ENCODE measurements around the gene ANKRD11. TPM values are rescaled to one million over a fixed set of nuclear protein-coding genes. Genes with fewer than 3 reads are reported as not detected.

The ANKRD11 gene
- total RNA-seq, 1 experiment from 2014 or later, result 99.4 TPM

- DNase-seq (ENCODE audit: low read depth, low spot score) (no peak), ATAC-seq (no peak)
- intact Hi-C loops (cut with micrococcal nuclease; ENCODE audit: unreplicated experiment), result no loop called here
- CTCF ChIA-PET, result interaction anchor here (0.6 kb wide), 1 partner anchor 86 kb away, joined by 4 read pairs; no protein-coding TSS in a partner anchor
- no TSS peak for BruUV-seq (replicated peaks)
- Histone ChIP-seq H3K27ac (ENCODE audit: low read length) (peak overlapping the region; percentile 23; the same call in 1 of the 2 replicates), H3K9me3 (ENCODE audit: control insufficient read depth, insufficient read depth, low read depth, low read length) (no peaks in the 10 kb centered on the region), H3K4me3 (ENCODE audit: low read depth in 2 of 2, low read length in 2 of 2) (no peak overlapping the region), H3K4me1 (ENCODE audit: control insufficient read depth, insufficient read depth, low read length) (peaks cover 25% of the 10 kb centered on the region), H3K36me3 (ENCODE audit: control insufficient read depth, insufficient read depth, low read length) (no peaks in the 10 kb centered on the region), H3K27me3 (ENCODE audit: control insufficient read depth, insufficient read depth, low read length) (no peaks in the 10 kb centered on the region)
- TF ChIP-seq SIN3A (IDR thresholded peaks at IDR 0.05; ENCODE audit: borderline replicate concordance, insufficient read depth, low read depth, low read length) (no peak), TCF7L2 (IDR thresholded peaks at IDR 0.05; ENCODE audit: low read depth, low read length) (no peak), POLR2AphosphoS5 (IDR thresholded peaks at IDR 0.05; ENCODE audit: low read depth, low read length) (no peak), CTCF (IDR thresholded peaks at IDR 0.05) (no peak)
- TF ChIP-seq, protein P1, sequence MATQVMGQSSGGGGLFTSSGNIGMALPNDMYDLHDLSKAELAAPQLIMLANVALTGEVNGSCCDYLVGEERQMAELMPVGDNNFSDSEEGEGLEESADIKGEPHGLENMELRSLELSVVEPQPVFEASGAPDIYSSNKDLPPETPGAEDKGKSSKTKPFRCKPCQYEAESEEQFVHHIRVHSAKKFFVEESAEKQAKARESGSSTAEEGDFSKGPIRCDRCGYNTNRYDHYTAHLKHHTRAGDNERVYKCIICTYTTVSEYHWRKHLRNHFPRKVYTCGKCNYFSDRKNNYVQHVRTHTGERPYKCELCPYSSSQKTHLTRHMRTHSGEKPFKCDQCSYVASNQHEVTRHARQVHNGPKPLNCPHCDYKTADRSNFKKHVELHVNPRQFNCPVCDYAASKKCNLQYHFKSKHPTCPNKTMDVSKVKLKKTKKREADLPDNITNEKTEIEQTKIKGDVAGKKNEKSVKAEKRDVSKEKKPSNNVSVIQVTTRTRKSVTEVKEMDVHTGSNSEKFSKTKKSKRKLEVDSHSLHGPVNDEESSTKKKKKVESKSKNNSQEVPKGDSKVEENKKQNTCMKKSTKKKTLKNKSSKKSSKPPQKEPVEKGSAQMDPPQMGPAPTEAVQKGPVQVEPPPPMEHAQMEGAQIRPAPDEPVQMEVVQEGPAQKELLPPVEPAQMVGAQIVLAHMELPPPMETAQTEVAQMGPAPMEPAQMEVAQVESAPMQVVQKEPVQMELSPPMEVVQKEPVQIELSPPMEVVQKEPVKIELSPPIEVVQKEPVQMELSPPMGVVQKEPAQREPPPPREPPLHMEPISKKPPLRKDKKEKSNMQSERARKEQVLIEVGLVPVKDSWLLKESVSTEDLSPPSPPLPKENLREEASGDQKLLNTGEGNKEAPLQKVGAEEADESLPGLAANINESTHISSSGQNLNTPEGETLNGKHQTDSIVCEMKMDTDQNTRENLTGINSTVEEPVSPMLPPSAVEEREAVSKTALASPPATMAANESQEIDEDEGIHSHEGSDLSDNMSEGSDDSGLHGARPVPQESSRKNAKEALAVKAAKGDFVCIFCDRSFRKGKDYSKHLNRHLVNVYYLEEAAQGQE (IDR thresholded peaks at IDR 0.05; ENCODE audit: insufficient read depth in 1 of 2, low read depth in 2 of 2, low read length in 1 of 2), result no peak
- in situ Hi-C loops (cut with HindIII; ENCODE audit: low pct_unique_long_range_greater_than_20kb, low sequenced_read_pairs), result no loop called here
- POLR2A ChIA-PET, result no interaction called here
These were observed 94.2 kb downstream of the ANKRD11 start for GRCh38 chr16:89396156-89396555.

DNA sequence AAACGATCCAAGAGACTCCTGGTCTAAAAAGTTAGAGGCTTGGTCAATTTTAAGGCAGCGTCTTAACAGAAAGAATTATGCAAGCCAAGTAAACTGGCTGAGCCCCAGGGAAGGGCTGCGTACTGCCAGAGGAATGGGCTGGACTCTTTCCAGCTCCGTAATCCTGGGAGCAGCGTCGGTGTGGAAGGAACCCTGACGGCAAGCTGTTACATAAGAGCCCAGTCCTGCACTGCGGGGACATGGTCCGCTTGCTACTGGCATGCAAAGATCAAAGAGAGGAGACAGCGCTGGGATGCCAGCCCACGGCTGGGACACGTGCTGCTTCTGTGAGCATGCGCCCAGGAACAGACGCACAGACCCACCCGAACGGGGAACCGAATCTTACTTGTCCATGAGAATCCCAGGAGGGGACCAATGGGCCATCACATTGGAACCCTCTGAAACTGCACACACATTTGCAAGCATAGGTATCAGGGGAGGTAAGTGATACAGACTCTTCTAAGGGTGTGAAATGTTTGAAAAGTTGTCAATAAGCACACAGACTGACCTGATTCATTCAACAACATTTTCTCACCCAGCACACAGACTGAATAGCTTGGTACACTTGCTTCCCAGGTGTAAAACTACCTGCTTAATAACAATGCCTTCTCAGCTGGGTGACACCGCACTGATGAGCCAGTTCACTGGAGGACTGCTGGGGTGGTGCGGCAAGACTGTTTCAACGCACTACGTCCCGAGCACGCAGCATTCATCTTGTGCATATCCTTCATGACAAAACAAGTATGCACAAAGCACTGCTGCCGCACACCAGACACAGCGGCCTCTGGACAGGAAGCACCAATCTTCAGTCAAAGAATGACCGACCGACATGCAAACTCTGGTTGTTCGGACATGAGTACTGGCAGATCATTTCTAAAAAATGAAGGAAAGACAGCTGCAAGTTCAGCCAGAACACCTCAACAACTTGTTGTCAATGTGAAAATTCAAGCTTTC is 94.9 kb downstream of the ANKRD11 start:
- ATAC-seq, result peak; percentile 91
- H3K9me3 ChIP-seq (ENCODE audit: control insufficient read depth, insufficient read depth, low read depth, low read length), result no peaks in the 10 kb centered on the region
- no peaks in the 10 kb centered on the region for H3K36me3 ChIP-seq (ENCODE audit: control insufficient read depth, insufficient read depth, low read length)
- ChIA-PET CTCF (interaction anchor here (0.6 kb wide), 1 partner anchor 87 kb away, joined by 4 read pairs; no protein-coding TSS in a partner anchor), POLR2A (no interaction called here)
- intact Hi-C loops (cut with micrococcal nuclease; ENCODE audit: unreplicated experiment), result no loop called here
- BruUV-seq (replicated peaks), result no TSS peak
- no peaks in the 10 kb centered on the region for H3K27me3 ChIP-seq (ENCODE audit: control insufficient read depth, insufficient read depth, low read length)
- peak overlapping the region; percentile 61 for H3K27ac ChIP-seq (ENCODE audit: low read length)
- DNase-seq (ENCODE audit: low read depth, low spot score), result peak; percentile 46
- peaks cover 25% of the 10 kb centered on the region for H3K4me1 ChIP-seq (ENCODE audit: control insufficient read depth, insufficient read depth, low read length)
- no peak for TF ChIP-seq SIN3A (IDR thresholded peaks at IDR 0.05; ENCODE audit: borderline replicate concordance, insufficient read depth, low read depth, low read length)
- peak; percentile 91 for TF ChIP-seq TCF7L2 (IDR thresholded peaks at IDR 0.05; ENCODE audit: low read depth, low read length)
- no peak for TF ChIP-seq CTCF (IDR thresholded peaks at IDR 0.05)
- in situ Hi-C loops (cut with HindIII; ENCODE audit: low pct_unique_long_range_greater_than_20kb, low sequenced_read_pairs), result no loop called here
- no peak overlapping the region for H3K4me3 ChIP-seq (ENCODE audit: low read depth in 2 of 2, low read length in 2 of 2)

Data from Panc1 (cell line).